K562 (cell line): ENCODE measurements around the gene PPP6R1. TPM values are rescaled to one million over a fixed set of nuclear protein-coding genes. Genes with fewer than 3 reads are reported as not detected.

Source experiments
- ATAC-seq: fragments of 200-7000 bp; cut with Tn5 transposase; 3 replicates; pipeline ENCODE4 v1.9.1; 2020; ENCODE audit warnings: moderate library complexity
- BruUV-seq: library from RNA; stranded (reverse); fragments of 400-500 nt; replicated peaks from 2 replicates; lab custom pipeline; 2021; lab: Mats Ljungman, UMichigan
- CTCF ChIA-PET: fragments of 300-600 bp; formaldehyde crosslinking; extraction: SDS; loops from one replicate; lab custom pipeline; 2021; ENCODE audit warnings: low intra/inter-chr PET ratio; lab: Yijun Ruan, JAX
- POLR2A ChIA-PET: fragments of 300-600, 350-650 bp; sonication (Branson Sonifier 250); formaldehyde crosslinking; extraction: SDS; loops from one replicate; lab custom pipeline; 2021; ENCODE audit warnings: antibody characterized with exemption, inconsistent platforms; lab: Yijun Ruan, JAX
- DNase-seq, 4 experiments: peaks; one replicate each; pipeline versions ENCODE4 v3.0.0 to v3.0.0-alpha.2; 2011 to 2018; ENCODE audit warnings: low spot score in 3 of 4, mixed read lengths in 3 of 4; ENCODE audit errors: extremely low read depth in 1 of 4
- FAIRE-seq: peaks from 2 replicates; lab custom pipeline; 2011; peaks lifted over from hg19 to GRCh38; lab: Jason Lieb, UNC
- H2AFZ ChIP-seq: 2 replicates; pipeline ENCODE4 v1.6.0; 2011; ENCODE audit warnings: low read depth, low read length, control low read depth, inconsistent platforms
- H3K27ac ChIP-seq: fragments of 200-600 bp; 3 replicates; pipeline ENCODE4 v1.8.0; 2011; ENCODE audit warnings: low read depth, mild to moderate bottlenecking, control low read depth, inconsistent platforms, low read length, moderate library complexity, mixed read lengths; ENCODE audit errors: extremely low read depth
- H3K27me3 ChIP-seq, 2 experiments: fragments of 300-600 bp in 1 of 2; 2 replicates in 1 of 2; 3 replicates in 1 of 2; pipeline versions ENCODE4 v1.6.0 to v1.8.0; 2011; ENCODE audit warnings: inconsistent platforms in 2 of 2, low read length in 2 of 2, mild to moderate bottlenecking in 1 of 2, mixed read lengths in 1 of 2, moderate library complexity in 1 of 2; ENCODE audit not compliant: control insufficient read depth in 2 of 2, insufficient read depth in 2 of 2
- H3K36me3 ChIP-seq: fragments of 300-600 bp; 3 replicates; pipeline ENCODE4 v1.8.0; 2011; ENCODE audit warnings: mild to moderate bottlenecking, low read length, inconsistent platforms; ENCODE audit not compliant: control insufficient read depth, insufficient read depth
- H3K4me1 ChIP-seq, 2 experiments: fragments of 200-600 bp in 1 of 2; replicated peaks in 1 of 2; 2 replicates in 1 of 2; 3 replicates in 1 of 2; pipeline versions ENCODE4 v1.5.1 to v1.8.0; 2011; ENCODE audit warnings: inconsistent platforms in 2 of 2, low read length in 2 of 2, mild to moderate bottlenecking in 1 of 2, mixed read lengths in 1 of 2, moderate library complexity in 1 of 2; ENCODE audit not compliant: control insufficient read depth in 2 of 2, insufficient read depth in 2 of 2
- H3K4me2 ChIP-seq: 2 replicates; pipeline ENCODE4 v1.6.1; 2011; ENCODE audit warnings: low read length, control low read depth, inconsistent platforms, mixed read lengths; ENCODE audit not compliant: insufficient read depth
- H3K4me3 ChIP-seq: fragments of 200-600 bp; sonication (generic), shearing (Covaris generic); 2 replicates; pipeline ENCODE4 v1.5.1; 2016; ENCODE audit warnings: control low read depth, inconsistent platforms
- H3K79me2 ChIP-seq: fragments of 200-600 bp; 3 replicates; pipeline ENCODE4 v1.8.0; 2011; ENCODE audit warnings: low read length, inconsistent platforms; ENCODE audit not compliant: control insufficient read depth, insufficient read depth
- H3K9ac ChIP-seq, 2 experiments: 2 replicates each; pipeline versions ENCODE4 v1.6.0 to v1.6.1; 2011; ENCODE audit warnings: low read depth in 2 of 2, low read length in 2 of 2, control low read depth in 1 of 2, inconsistent platforms in 1 of 2, mild to moderate bottlenecking in 1 of 2, mixed read lengths in 1 of 2; ENCODE audit not compliant: insufficient read depth in 1 of 2
- H3K9me1 ChIP-seq: one replicate; pipeline ENCODE4 v1.6.0; 2011; ENCODE audit warnings: inconsistent platforms, mild to moderate bottlenecking, low read length, moderate library complexity; ENCODE audit not compliant: control insufficient read depth, insufficient read depth
- H3K9me3 ChIP-seq: replicated peaks from 2 replicates; pipeline ENCODE4 v1.5.1; 2011; ENCODE audit warnings: low read depth, low read length, inconsistent platforms; ENCODE audit not compliant: control insufficient read depth, insufficient read depth
- H4K20me1 ChIP-seq: replicated peaks from 2 replicates; pipeline ENCODE4 v1.6.1; 2011; ENCODE audit warnings: low read length, inconsistent platforms, mixed read lengths; ENCODE audit not compliant: control insufficient read depth, insufficient read depth
- GABPA ChIP-seq: fragments of 200-800 bp; sonication (Bioruptor generic); conservative IDR thresholded peaks from 2 replicates; pipeline ENCODE4 v1.6.1; 2016; ENCODE audit warnings: low read depth, missing genetic modification characterization, missing compliant biosample characterization
- KDM5B ChIP-seq: fragments of 200-600 bp; sonication (generic); IDR thresholded peaks from 2 replicates; pipeline ENCODE4 v1.6.1; 2012; ENCODE audit warnings: low read depth, mild to moderate bottlenecking, moderate library complexity, low read length, control low read depth, inconsistent platforms; ENCODE audit not compliant: insufficient replicate concordance
- RBFOX2 ChIP-seq: fragments of 200-400 bp; formaldehyde crosslinking; IDR thresholded peaks from 2 replicates; pipeline ENCODE4 v1.6.1; 2017; ENCODE audit warnings: low read depth, mild to moderate bottlenecking, low read length, moderate library complexity
- SAFB2 ChIP-seq: fragments of 200-400 bp; formaldehyde crosslinking; IDR thresholded peaks from 2 replicates; pipeline ENCODE4 v1.6.1; 2018; ENCODE audit warnings: borderline replicate concordance, low read length, low read depth, moderate library complexity; ENCODE audit not compliant: severe bottlenecking
- SOX6 ChIP-seq: fragments of 450-650 bp; IDR thresholded peaks from 2 replicates; pipeline ENCODE4 v1.6.1; 2014; ENCODE audit warnings: mild to moderate bottlenecking
- ZBTB7A ChIP-seq: IDR thresholded peaks from 2 replicates; pipeline ENCODE4 v1.6.1; 2011; ENCODE audit warnings: low read depth, mild to moderate bottlenecking, low read length, moderate library complexity, borderline replicate concordance; ENCODE audit not compliant: control insufficient read depth
- ZFP30 ChIP-seq: fragments of 250-450 bp; sonication (Bioruptor Pico); IDR thresholded peaks from 2 replicates; pipeline ENCODE4 v1.8.0; 2022; ENCODE audit warnings: moderate library complexity, mild to moderate bottlenecking, inconsistent platforms, borderline replicate concordance
- ZNF696 ChIP-seq: fragments of 250-450 bp; sonication (Bioruptor Pico); conservative IDR thresholded peaks from 2 replicates; pipeline ENCODE4 v1.4.0; 2020; ENCODE audit warnings: mild to moderate bottlenecking, moderate library complexity
- ZNF717 ChIP-seq: fragments of 250-450 bp; sonication (Bioruptor Pico); IDR thresholded peaks from 2 replicates; pipeline ENCODE4 v1.5.0; 2021
- WGBS: fragments of 100-300 bp; shearing (Covaris generic); methylation state at CpG from one replicate; pipeline ENCODE4 v1.1.6; 2016; ENCODE audit warnings: low coverage, mixed read lengths; ENCODE audit not compliant: insufficient coverage; ENCODE audit errors: missing lambda C conversion rate; 5-methylcytosine and 5-hydroxymethylcytosine counted together
- in situ Hi-C: fragments of 300-500 bp; cut with MboI; formaldehyde crosslinking; loops from 4 replicates; pipeline ENCODE4 v1.15.0; 2018; ENCODE audit warnings: inconsistent platforms, mixed read lengths
- intact Hi-C: fragments of 100-400 bp; cut with micrococcal nuclease; formaldehyde crosslinking; loops from 2 replicates; pipeline ENCODE4 v1.14.2; 2022
- polyA plus RNA-seq, 8 experiments: library from polyadenylated mRNA; depleted of rRNA in 4 of 8; stranded (reverse) in 5 of 8; unstranded in 3 of 8; fragments of >200 nt; fragmentation: Nextera tagmentation in 2 of 8; fragmentation: Illumina TruSeq in 1 of 8; extraction: Ambion mirVana in 2 of 8; extraction: Trizol in 1 of 8; gene quantifications; 2 replicates each; pipeline versions ENCODE4 v1.2.1 to v1.2.3, GENCODE V29; 2011 to 2014; ENCODE audit warnings: inconsistent platforms in 1 of 8, missing spikeins in 1 of 8
- total RNA-seq, 7 experiments: library from RNA; depleted of rRNA in 6 of 7; stranded (reverse); fragments of >200 nt in 6 of 7; fragmentation: Illumina TruSeq in 2 of 7; extraction: Trizol in 2 of 7; gene quantifications; 2 replicates each; pipeline versions ENCODE4 v1.2.1 to v1.2.3, GENCODE V29; 2011 to 2021; ENCODE audit warnings: low replicate concordance in 1 of 7
- TF ChIP-seq, protein P1 (sequence below): fragments of 450-650 bp; IDR thresholded peaks from 2 replicates; pipeline ENCODE4 v1.7.1; 2018; ENCODE audit warnings: mild to moderate bottlenecking, low read depth; ENCODE audit not compliant: partially characterized antibody

PPP6R1 gene
- total and polyA plus RNA-seq, 9 of the 15 experiments (the other 6 are each of a cell fraction or from before 2014, with no cell fraction given): 0.48 to 135 (median 37.2) TPM

DNA sequence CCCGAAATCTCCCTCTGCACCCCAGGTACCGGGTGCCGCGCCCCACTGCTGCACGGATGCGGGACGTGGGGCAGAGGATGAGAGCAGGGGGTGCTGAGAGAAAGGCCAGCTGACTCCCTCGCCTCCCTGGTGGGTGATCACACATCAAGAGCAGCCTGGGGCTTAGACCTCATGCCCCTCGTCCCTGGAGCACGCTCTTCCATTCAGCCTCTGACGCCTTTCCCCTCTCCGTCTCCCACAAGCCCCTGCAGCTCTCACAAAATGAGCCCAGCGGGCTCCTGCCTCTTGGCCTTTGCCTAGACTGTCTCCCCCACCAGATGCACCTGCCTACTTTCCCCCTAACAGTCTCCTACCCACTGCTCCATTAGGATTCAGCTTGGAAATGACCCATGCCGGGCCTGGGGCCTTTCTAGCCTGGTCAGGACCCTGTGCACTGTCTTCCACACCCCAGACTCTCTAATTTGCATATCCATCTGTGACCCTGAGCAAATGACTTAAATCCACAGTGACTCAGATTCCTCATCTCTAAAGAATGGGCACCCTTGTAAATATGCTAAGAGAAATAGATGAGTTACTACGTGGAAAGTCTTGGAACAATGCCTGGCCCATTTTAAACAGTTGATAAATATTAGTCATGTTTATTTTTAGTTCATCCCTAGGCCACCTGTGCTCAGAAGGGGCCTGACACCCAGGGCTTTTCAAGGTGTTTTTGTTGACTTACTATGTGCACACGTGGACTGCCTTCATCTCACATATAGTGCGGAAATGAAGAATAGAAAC, 48.9 kb downstream of the PPP6R1 start (continued):
- TF ChIP-seq SOX6 (0 out of 2 replicates have a peak, but pooled peaks have one; percentile 20), SAFB2 (no peak)

DNA sequence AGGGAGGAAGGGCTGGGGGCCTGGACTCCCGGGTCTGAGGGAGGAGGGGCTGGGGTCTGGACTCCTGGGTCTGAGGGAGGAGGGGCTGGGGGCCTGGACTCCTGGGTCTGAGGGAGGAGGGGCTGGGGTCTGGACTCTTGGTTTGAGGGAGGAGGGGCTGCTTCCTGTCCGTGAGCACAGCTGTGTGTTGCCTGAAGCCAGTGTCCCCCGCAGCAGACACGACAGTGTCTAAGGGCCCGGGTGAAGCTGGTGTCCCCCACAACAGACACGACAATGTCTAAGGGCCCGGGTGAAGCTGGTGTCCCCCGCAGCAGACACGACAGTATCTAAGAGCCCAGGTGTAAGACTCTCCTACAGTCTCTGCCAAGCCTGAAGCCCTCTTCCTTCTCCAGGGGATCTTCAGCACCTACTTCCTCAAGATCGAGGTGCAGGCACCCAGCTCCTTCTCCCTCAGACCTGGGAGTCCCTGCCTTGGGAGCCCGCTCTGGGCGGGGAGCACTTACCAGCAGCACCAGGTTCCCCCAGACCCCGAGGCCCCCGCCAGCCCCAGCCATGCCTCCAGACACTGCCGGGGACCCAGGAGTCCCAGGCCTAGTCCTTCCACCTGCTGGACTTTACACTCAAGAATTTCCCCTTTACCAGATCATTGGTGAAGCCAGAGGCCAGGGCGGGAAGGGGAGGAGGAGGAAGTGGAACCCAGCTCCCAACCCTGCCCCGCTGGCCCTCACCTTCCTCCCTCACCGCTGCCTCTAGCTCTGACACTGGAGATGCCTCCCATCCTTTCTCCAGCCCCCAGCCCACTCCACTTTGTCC, 49.7 kb downstream of the PPP6R1 start, which contains the start of gene PTPRH:
Gene PTPRH (minus strand): TSS at position 622 of the 813 bp plus-strand sequence. CDS start 68 bp downstream, at position 554.
- FAIRE-seq: no peak
- in situ Hi-C loops (no loop called here), intact Hi-C loops (no loop called here)
- Histone ChIP-seq H4K20me1 (no peaks in the 10 kb centered on the region), H3K4me1 (peaks cover 29 to 30% of the 10 kb centered on the region in 2 experiments), H3K4me3 (no peak within 1 kb of the TSS), H3K9me1 (no peaks in the 10 kb centered on the region), H3K9me3 (no peaks in the 10 kb centered on the region), H3K27ac (peak within 1 kb of the TSS; percentile 47; the same call in 2 of the 3 replicates), H2AFZ (peak within 1 kb of the TSS; percentile 30; the same call in 1 of the 2 replicates), H3K4me2 (peak within 1 kb of the TSS; percentile 28; the same call in 1 of the 2 replicates), H3K36me3 (peaks cover 17% of the 10 kb centered on the region; the same call in 2 of the 3 replicates), H3K79me2 (peaks cover 19% of the 10 kb centered on the region), H3K27me3 (no peaks in the 10 kb centered on the region), H3K9ac (peak within 1 kb of the TSS; percentile 5 to 88; a peak in 3 of 4 replicates)
- CTCF ChIA-PET: no interaction called here
- ATAC-seq: peak; percentile 2; the same call in 1 of the 3 replicates
- no TSS peak for BruUV-seq
- peak in 2 of 4 experiments; percentile 12 to 36 for DNase-seq
- WGBS: 39% methylated on average over 11 of the region's 18 CpGs
- POLR2A ChIA-PET: interaction anchor here (0.6 to 1.8 kb wide), 8 partner anchors 10 to 199 kb away, joined by 3 to 6 read pairs (median 4); partner anchors contain the start of genes TMEM238 and UBE2S
- TF ChIP-seq KDM5B (peak; percentile 4), RBFOX2 (0 out of 2 replicates have a peak, but pooled peaks have one; percentile 18), ZBTB7A (peak; percentile 24; the same call in 1 of the 2 replicates), ZNF696 (no peak), ZNF717 (CRISPR knock-in tag) (no peak), ZFP30 (CRISPR knock-in tag) (no peak), GABPA (tag) (peak; percentile 56; the same call in 1 of the 2 replicates)
- TF ChIP-seq, protein P1, sequence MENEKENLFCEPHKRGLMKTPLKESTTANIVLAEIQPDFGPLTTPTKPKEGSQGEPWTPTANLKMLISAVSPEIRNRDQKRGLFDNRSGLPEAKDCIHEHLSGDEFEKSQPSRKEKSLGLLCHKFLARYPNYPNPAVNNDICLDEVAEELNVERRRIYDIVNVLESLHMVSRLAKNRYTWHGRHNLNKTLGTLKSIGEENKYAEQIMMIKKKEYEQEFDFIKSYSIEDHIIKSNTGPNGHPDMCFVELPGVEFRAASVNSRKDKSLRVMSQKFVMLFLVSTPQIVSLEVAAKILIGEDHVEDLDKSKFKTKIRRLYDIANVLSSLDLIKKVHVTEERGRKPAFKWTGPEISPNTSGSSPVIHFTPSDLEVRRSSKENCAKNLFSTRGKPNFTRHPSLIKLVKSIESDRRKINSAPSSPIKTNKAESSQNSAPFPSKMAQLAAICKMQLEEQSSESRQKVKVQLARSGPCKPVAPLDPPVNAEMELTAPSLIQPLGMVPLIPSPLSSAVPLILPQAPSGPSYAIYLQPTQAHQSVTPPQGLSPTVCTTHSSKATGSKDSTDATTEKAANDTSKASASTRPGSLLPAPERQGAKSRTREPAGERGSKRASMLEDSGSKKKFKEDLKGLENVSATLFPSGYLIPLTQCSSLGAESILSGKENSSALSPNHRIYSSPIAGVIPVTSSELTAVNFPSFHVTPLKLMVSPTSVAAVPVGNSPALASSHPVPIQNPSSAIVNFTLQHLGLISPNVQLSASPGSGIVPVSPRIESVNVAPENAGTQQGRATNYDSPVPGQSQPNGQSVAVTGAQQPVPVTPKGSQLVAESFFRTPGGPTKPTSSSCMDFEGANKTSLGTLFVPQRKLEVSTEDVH: no peak
